GM12872 (cell line): Measurements from ENCODE around the gene MSI2.

Experiments used
- TF ChIP-seq, protein P1 (sequence below): IDR thresholded peaks from 3 replicates; pipeline ENCODE4 v1.5.1; 2011; ENCODE audit warnings: low read depth, mild to moderate bottlenecking, low read length, moderate library complexity; ENCODE audit not compliant: insufficient read depth

Gene MSI2

DNA sequence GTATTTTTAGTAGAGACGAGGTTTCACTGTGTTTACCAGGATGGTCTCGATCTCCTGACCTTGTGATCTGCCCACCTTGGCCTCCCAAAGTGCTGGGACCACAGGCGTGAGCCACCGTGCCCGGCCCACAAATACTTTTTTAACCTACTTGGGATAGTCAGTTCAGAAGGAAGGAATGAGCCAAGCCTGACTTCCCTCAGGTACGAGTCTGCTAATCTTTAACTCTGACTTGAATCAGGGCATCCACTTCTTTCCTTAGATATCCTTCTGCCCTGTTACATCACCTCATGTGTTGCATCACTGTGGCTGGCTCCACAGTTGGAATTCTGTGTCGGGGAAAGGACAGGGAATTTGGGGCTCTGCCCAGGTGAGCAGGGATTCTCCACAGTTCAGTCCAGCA, 120.8 kb downstream of the MSI2 start:
- TF ChIP-seq, protein P1, sequence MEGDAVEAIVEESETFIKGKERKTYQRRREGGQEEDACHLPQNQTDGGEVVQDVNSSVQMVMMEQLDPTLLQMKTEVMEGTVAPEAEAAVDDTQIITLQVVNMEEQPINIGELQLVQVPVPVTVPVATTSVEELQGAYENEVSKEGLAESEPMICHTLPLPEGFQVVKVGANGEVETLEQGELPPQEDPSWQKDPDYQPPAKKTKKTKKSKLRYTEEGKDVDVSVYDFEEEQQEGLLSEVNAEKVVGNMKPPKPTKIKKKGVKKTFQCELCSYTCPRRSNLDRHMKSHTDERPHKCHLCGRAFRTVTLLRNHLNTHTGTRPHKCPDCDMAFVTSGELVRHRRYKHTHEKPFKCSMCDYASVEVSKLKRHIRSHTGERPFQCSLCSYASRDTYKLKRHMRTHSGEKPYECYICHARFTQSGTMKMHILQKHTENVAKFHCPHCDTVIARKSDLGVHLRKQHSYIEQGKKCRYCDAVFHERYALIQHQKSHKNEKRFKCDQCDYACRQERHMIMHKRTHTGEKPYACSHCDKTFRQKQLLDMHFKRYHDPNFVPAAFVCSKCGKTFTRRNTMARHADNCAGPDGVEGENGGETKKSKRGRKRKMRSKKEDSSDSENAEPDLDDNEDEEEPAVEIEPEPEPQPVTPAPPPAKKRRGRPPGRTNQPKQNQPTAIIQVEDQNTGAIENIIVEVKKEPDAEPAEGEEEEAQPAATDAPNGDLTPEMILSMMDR, result no peak

DNA sequence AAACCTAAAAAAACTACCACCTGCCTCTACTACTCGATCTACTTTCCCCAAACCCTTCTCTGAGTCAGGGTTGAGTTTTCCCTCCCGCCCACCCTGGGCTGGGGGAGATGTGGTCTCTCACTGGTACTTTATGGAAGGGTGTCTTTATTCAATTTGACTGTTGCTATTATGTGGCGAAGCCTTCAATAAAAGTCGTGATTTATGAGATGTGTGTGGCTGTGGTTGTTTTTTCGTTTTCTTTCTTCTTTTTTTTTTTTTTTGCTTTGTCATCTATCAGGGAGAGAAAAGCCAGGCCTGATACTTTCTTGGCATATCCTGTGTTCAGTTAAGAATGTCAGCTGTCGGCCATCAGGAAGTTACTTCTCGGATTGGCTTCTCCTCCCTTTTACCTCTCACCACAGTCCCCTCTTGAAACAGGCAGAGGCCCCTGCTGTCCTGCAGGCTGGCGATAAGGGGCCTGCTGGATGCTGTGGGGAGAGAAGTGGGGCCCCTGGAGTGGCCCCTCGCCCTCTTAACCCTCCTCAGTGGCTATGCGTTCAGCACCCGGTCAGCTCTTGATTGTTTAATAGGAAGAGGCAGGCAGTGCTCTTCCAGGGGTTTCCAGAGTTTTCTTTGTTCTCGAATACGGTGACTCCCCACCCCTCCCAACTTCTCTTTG, 123.0 kb downstream of the MSI2 start:
- TF ChIP-seq, protein P1, result no peak

DNA sequence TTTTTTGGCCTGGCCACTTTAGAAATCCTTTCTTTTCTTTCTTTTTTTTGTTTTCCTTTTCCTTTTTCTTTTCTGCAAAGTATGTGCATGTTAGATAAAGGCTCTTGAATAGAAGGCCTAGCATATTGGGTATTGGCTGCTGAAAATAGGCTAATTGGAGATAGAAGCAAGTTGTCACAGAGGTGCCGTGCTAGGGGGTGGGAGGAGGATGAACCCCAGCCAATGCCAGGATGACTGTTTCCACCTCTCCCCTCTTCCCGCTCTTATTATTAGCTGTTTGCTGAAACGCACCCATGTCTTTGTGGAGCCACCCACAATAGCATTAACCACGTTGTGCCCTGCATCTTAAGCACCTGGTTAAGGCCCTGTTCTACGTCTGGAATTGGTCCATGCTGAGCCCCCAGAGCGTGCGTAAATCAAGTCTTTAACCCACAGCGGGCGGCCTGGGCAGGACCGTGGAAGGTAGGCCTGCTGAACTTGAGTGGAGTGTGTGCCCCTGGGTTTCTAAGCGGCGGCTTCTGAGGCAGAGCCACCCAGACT, 123.6 kb downstream of the MSI2 start:
- TF ChIP-seq, protein P1, result no peak

DNA sequence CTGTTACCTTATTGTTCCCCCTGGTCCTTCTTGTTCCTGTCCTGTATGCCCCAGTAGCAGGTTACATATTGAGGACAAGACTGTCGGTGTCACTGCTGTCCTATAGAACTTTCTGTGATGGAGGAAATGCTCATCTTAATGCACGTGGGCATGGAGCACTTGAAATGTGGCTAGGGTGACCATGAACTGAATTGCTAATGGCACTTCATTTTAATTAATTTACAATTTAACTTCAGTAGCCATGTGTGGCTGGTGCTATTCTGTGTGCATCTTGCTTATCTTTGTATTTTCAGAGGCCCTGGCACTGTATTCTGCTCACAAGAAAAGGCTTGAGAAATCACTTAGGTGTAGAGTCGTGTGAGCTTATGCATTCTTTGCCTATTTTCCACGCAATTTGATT, 125.2 kb downstream of the MSI2 start:
- TF ChIP-seq, protein P1, result no peak

DNA sequence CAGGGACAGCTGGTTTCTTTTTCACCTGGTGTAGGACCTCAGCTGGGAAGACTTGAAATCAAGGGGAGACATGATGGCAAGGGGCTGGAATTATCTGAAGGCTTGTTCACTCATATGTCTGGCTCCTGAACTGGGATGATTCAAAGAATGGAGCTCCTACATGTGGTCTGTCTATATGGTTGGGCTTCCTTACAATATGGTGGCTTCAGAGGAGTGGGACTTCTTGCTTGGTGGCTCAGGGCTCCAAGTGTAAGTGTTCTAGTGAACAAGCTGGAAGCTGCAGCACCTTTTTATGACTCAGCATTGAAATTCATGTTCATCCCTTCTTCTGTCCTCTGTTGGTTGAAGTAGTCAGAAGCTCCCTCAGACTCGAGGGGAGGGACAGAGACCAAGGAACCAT, 127.9 kb downstream of the MSI2 start:
- TF ChIP-seq, protein P1, result no peak

DNA sequence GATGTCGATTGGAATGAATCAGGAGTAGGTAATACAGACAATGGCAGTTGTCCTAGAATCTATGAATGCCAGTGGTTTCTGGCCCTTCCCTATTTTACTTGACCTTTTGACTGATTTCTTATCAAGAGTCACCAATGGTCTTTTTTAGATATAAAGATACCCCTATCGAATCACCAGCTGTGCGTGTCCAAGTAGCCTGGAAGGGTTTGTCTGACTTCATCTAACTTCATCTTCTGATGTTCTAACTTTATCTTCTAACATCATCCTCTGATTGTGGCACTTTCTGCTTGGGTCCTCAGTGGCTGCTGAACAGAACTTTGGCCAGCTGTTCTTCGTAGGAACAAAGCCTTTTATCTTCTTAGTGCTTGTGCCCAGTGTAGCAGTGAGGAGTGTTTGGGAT, 129.7 kb downstream of the MSI2 start:
- TF ChIP-seq, protein P1, result no peak

DNA sequence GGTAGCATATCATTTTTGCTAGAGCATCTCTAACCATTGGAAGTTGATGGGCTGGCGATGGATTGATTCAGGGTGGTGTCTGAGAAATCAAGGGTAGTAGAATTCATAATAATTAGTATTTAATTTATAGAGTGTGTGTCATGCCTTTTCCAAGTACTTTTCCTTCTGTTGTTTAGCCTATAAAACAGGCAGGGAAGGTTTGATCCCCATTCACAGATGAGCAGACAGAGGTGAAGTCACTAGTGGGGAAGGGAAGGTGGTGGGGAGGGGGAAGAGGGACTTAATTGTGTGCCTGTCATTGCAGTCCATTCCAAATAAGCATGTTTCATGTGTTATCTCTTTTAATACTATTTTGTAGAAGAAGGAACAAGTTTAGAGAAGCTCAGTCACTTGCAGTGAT, 131.3 kb downstream of the MSI2 start:
- TF ChIP-seq, protein P1, result no peak
